Caki2 (cell line): ENCODE results near the gene LIPC. TPM values are rescaled to one million over a fixed set of nuclear protein-coding genes. Genes with fewer than 3 reads are reported as not detected.
A peak's percentile ranks its signal among the peaks of the same experiment; 100 is the strongest.

ENCODE experiments used
- DNase-seq: peaks from one replicate; pipeline ENCODE4 v3.0.0-alpha.2; 2015; ENCODE audit warnings: low read depth
- in situ Hi-C: cut with HindIII; loops from 2 replicates; pipeline ENCODE4 v1.10.0; 2016; ENCODE audit warnings: low sequenced_read_pairs, low pct_unique_long_range_greater_than_20kb, mixed read lengths
- total RNA-seq: library from RNA; depleted of rRNA; stranded (reverse); fragments of >200 nt; shearing (Covaris generic); gene quantifications from 2 replicates; pipeline ENCODE4 v1.2.3, GENCODE V29; 2014; ENCODE audit warnings: low replicate concordance

Gene LIPC
- total RNA-seq, 1 experiment from 2014 or later, result 4.0 TPM

DNA sequence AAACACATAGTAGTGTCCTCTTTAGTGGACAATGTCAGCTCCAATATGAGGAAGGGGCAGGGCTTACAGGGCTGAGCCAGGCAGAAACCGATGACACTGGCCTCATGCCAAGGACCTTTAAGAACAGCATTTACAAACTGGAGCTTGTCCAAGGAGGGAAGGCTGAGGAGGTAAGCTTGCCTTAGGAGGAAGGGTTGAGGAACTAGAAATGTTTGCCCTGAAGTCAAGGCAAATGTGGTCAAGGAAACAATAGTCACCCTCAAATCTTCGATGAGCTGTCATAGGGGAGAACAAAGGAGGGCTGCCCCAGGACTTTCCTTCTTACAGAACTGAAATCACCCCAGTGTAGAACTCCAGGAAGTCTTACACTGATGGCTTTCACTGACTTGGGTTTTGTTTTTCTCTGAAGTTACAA, 136.4 kb downstream of the LIPC start:
- DNase-seq, result no peak
- in situ Hi-C loops, result no loop called here

DNA sequence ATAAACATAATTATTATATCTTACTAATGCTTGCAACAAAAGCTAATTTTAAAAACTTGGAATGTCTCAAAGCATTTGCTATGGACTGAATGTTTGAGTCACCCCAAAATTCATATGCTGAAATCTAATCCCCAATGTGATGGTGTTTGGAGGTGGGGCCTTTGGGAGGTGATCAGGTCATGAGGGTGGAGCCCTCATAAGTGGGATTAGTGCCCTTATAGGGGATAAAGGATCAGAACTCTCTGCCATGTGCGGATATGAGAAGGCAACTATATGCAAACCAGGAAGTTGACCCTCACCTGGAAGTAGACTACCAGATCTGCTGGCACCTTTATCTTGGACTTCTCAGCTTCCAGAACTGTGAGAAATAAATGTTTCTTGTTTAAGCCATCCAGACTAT, 137.7 kb downstream of the LIPC start:
- DNase-seq, result no peak
- in situ Hi-C loops, result no loop called here

DNA sequence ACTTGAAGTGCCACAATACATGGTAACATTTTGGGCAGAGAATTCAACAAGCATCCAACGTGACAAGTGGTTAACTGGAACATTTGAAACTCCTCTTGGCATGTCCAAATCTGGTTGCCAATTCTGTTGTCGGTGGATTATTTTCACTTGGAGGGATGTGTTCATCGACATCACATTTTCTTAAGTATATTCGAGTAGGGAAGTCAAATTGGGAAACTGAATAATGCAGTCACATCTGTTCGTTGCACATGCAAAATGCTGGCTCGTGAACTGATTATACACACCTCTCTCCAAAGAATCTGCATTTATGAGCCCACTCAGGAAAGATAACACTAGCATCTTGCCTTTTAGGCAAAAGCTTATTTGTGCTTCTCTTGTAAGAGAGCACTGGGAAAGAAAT, 139.7 kb downstream of the LIPC start:
- in situ Hi-C loops, result no loop called here
- DNase-seq, result no peak

DNA sequence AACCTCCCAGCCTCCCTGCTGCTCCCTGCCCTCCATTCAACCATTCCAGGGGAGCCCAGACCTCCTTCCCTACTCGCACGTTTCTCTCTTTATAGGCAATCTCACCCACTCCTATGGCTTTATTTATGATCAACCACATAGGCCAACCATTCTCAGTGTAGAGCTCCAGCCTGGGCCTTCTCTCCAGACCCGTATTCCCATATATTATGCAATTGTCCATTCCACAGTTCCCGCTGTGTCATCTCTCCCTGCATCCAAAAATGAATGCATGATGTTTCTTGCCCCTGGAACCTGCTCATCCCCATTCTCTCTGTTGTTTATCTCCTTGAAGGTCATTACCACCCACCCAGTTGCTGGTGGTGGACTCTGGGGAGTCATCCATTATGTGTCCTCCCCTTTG, 140.7 kb downstream of the LIPC start:
- in situ Hi-C loops, result no loop called here
- DNase-seq, result no peak

DNA sequence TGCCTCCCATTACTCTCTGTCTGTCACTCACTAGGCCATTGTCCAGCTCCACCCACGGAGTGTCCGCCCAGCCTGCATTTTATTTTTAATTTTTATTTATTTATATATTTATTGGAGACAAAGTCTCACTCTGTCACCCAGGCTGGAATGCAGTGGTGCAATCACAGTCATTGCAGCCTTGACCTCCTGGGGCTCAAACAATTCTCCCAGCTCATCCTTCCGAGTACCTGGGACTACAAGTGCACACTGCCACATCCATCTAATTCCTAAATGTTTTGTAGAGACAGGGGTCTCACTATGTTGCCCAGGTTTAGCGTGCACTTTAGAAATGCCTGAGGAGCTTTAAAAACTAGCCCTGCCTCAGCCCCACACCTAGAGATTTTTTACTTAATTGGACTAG, 141.5 kb downstream of the LIPC start:
- in situ Hi-C loops, result no loop called here
- no peak for DNase-seq

DNA sequence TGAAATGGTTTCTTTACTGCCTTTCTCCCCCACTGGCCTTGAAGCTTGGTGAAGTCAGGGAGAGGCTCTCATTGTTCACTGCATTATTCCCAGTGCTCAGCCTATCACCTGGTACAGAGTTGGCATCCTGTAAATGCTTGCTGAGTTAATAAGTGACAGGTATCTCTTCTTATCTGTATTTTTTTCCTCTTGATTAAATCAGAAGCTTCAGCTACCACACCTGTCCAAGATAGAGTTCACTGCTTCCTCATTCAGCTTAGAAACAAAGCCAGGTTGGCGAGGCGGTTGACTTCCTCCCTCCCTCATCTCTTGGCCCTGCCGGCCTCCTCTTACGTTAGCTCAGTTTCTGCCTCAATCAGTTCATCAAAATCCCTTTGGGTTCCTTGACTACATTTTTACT, 142.8 kb downstream of the LIPC start:
- in situ Hi-C loops, result no loop called here
- peak; percentile 64 for DNase-seq

DNA sequence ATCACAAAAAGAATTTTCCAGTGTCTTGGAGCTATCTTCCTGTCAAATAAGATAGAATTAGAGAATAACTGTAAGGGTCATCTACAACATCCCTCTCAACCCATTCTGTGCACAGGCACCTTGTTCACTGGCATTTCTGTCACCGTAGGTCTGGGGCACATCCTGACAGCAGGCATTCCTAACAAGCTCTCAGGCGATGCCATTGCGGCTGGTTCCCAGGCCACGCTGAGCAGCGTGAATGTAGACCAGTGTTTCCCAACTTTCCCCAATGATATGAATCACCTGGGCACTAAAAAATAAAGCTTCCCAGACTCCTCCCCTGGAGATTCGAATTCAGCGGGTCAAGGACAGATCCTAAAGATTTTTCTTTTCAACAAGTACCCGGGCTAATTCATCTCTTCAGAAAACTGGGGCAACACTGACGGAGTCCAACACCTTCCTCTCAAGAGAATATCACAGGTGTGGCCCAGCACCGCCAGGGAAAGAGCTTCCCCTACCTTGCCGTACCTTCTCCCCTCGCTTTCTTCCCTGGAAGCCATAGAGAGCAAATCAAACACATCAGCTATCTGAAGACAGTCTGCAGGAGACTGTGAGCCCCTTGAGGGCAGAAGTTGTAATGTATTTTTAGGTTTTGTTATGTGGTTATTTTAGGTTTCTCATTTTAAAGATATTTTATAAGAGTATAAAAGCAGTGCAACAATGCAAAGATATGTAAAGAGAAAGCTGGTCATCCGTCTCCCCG, 143.4 kb downstream of the LIPC start:
- in situ Hi-C loops, result no loop called here
- DNase-seq, result no peak

DNA sequence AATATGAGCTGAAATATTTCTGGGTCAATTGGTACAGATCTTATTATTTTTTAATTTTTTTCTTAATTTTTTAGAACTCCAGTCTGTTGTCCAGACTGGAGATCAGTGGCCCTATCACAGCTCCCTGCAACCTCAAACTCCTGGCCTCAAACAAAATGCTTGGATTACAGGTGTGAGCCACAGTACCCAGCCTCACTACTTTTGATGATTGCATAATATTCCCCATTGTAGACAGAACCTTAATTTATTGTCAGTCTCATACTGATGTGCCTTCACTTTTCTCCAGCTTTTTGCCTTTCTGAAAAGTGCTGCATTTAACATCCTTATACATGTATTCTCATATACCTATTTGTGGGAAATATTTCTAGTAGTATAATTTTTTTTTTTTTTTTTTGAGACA, 144.9 kb downstream of the LIPC start:
- in situ Hi-C loops, result no loop called here
- DNase-seq, result no peak

DNA sequence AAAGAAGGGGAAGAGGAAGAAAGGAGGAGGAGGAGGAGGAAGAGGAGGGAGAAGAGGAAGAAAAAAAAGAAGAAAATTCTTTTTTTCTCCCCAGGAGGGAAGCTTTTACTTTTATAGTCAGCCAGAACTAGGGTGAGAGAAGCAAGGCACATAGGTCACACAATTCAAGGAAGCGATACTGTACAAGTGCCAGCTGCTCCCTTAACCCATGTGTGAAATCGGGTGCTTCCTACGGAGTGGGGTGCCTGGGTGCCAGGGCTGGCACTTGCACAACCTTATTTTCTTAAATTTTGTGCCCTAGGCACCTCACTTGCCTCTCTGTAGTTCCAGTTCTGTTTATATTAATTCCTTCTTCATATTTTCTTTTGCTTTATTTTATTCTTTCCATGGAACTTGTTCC, 150.4 kb downstream of the LIPC start:
- in situ Hi-C loops, result no loop called here

DNA sequence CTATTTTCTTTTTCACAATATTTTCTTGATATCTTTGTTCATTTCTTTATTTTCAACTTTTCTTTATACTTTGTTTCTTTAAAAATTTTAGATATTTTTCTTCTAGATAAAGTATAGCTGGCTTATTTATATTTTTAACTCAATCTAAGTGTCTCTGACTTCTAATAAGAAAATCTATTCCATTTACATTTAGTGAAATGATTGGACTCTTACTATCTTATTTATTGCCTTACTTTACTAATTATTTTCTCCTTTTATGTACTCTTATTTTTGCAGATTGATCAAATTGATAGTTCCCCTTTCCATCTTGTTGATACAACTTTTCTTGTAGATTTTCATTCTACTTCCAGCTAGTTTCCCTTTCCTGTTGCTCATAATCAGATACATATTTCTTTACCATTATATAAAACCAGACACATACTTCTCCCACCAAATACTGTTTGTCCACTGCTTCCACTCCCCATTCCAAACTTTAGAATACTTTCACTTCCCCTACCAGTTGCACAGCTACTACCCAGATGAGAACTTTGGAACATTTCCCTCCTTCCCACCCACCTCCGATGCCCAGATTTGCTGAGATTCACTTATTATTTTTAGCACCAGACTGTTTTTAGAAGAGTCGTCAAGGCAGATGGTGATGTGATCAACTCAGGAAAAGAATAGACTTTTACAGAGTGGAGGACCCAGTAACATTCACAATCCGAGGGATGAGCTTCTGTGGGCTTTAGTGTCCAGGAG, 151.5 kb downstream of the LIPC start:
- in situ Hi-C loops, result no loop called here
- no peak for DNase-seq

More for the DNA sequence above, 150.4 kb downstream of the LIPC start:
- no peak for DNase-seq

DNA sequence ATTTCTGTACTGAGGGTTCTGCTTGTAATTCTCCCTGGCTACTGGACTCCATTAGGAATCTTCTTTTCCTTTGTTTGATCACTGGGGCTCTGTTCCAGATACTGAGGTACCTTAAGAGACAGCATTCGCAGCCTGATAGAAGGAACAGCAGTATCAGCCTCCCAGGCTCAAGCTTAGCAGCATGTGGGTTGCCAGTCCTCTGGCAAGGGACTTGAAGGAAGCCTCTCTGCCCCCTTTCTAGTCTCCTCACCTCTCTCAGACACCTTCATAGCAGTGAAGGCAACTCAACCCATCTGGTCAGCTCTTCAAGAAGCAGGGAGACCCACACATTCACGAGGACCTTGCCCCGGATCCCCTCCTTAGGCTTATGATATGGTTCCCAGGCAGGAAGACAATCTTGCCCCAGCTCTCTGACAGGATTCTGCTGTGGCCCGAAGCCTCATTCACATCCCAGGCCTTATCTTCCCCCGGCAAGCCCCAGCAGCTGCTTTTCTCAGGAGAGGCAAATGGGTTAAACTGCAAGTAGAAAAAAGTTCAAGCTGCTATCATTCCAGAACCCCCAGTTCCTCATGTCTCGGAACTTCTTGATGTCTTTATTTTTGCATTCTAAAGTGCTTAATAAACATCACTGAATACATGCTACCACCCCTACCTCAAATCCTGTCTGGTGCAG, 153.1 kb downstream of the LIPC start:
- in situ Hi-C loops, result no loop called here
- DNase-seq, result no peak

DNA sequence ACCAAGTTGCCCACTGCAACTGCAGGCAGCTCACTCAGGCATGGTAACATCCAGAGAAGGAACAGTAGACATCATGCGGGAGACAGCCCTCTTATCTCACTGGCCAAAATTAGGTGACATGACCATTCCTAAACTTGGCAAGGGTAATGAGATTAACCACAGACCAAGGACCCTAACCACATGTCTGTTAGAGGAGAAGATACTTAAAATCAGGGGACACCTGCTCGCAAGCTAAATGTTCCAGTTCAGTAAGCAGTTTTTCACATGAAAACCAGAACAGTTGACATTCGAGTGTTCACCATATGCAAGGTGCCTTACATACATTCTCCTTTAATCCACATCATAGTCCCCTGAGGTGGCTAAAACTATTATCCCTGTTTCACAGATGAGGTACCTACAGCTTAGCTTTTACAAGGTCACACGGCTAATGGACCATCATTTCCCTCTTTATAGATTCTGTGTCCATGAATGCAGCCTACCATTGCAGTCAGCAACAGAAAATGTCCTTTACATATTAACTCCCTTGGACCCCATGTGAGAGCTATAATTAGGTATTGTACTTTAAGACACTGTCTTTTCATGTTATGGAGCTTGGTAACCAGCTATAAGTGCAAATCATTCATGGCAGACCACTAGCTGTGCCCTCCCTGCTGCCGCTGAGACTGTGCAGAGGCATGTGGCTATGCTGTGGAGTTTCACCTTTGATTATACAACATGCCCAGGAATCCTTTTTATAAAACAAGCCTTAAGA, 154.1 kb downstream of the LIPC start:
- in situ Hi-C loops, result no loop called here
- DNase-seq, result peak; percentile 12

DNA sequence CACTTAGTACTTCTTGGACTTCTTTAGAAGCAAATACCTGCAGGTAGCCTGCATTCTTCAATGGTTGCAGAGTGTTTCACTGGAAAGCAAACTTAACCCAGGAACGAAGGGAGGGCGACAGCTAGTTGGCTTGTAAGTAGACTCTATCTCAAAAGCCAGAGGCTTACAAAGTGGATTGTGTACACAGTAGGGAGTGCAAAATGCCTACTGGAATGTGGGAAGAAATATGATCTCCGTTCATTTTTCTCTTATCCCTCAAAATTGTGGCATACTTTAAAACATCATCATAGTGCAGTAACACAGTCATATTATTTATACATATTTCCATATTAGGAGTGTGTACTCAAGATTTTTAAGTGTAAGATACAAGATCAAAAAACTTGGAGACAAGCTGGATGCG, 155.7 kb downstream of the LIPC start:
- in situ Hi-C loops, result no loop called here
- no peak for DNase-seq

DNA sequence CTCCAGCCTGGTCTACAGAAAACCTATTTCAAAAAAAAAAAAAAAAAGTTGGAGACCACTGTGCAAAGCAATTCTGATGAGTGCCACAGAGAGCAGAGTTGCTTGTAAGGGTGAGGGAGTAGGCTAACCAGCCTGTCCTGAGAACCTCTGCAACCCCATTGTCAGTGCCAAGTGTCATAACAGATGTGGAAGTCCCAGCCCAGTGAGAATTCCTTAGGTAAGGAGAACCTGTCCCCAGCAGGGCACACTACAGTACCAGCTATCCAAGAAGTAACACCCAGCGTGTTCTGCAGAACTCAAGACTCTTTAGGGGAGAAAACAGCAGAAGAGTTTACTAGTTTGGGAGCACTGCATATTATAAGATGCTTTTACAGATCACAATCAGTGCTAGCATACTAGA, 156.3 kb downstream of the LIPC start:
- no peak for DNase-seq
- in situ Hi-C loops, result no loop called here

DNA sequence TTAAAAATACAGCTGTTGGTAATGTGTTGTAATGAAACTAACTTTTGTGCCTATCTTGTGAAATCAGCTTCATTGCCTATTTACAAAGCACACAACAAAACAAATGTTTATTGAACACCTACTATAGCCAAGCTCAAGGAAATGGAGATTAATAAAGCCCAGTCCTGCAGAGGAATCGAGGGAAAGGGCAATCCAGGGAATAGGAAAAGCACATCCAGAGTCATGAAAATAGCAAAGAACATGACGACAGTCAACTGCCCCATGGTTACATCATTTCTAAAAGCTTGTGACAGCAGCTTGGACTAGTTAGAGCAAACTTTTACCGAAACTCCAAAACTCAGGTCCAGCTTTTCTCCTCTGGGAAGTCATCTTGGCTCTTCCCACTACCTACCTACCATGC, 157.3 kb downstream of the LIPC start:
- no peak for DNase-seq
- in situ Hi-C loops, result no loop called here

DNA sequence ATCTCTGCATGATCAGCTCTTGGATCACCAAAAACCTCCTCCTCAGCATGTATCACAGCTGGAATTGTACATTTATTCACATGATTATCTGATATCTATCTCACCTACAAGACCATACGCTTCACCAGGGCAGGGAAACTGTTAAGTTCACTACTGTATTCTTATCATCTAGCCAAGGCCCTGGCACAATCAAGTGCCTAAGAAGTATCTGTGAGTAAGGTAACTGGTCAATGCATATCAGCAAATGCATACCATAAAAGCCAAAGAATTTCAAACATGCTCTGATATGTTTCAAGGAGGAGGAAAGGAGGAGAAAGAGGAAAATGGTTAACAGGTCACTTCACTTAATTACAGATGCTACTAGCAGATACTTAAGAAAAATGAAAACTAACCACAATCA, 158.4 kb downstream of the LIPC start:
- DNase-seq, result no peak
- in situ Hi-C loops, result no loop called here

DNA sequence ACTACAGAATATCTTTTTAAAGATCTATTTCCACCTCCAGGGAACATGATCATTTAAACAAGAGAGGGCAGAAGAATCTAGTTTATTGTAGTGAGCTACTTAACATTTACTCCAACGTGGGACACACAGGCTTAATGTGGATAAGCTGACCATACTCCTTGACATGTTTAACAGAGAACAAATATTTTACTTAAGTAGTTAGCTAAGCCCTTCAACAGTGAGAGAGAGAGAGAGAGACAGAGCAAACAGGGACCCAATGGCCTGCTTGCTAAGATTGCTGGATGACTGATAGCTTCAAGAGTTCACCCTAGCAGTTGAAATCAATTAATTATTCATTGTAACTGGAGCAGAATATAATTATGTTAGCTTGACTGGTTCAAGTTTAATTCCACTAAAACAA, 159.1 kb downstream of the LIPC start:
- no peak for DNase-seq
- in situ Hi-C loops, result no loop called here

DNA sequence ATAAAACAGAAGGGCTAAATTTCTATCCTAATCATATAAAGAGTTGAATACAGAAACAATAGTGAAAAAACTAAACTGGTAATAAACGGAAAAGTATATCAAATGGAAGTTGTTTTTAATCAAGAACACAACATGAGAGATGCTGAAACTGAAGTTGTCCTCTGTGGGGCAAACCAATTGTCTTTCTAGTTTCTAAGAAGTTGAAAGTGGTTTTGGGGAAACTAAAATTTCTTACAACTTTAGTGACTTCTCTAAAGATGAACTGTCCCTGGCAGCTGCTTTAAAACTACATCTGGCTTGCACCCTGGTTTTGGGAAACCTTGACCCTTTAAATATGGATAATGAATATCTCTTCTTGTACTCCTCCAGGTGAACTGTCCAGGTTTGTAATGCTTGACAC, 162.1 kb downstream of the LIPC start:
- in situ Hi-C loops, result no loop called here
- no peak for DNase-seq

DNA sequence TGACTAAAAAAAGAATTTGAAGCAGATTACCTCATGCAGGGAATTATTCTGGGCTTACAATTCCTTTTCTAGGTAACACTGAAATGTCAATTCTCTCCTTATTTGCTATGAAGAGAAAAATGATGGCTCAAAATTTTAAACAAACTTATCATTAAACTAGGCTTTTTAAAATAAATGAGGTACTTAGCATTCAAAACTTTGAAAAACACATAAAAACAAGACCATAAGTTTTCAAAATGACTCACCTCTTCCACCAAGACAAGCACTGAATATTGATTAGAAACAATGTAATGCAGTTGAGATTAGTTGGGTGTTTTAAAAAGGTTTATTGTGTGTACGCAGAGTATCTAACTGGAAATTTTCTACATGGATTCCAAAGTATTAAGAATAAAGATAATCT, 163.1 kb downstream of the LIPC start:
- in situ Hi-C loops, result no loop called here

More for the DNA sequence above, 163.1 kb downstream of the LIPC start:
- DNase-seq, result no peak
